ENCODE data around the gene MPP1. TPM values are rescaled to one million over a fixed set of nuclear protein-coding genes. Genes with fewer than 3 reads are reported as not detected.

The MPP1 gene
- total and polyA plus RNA-seq, 2 of the 8 experiments (the other 6 are each of a cell fraction or from before 2014, with no cell fraction given) = 7.6 to 13.4 TPM

DNA sequence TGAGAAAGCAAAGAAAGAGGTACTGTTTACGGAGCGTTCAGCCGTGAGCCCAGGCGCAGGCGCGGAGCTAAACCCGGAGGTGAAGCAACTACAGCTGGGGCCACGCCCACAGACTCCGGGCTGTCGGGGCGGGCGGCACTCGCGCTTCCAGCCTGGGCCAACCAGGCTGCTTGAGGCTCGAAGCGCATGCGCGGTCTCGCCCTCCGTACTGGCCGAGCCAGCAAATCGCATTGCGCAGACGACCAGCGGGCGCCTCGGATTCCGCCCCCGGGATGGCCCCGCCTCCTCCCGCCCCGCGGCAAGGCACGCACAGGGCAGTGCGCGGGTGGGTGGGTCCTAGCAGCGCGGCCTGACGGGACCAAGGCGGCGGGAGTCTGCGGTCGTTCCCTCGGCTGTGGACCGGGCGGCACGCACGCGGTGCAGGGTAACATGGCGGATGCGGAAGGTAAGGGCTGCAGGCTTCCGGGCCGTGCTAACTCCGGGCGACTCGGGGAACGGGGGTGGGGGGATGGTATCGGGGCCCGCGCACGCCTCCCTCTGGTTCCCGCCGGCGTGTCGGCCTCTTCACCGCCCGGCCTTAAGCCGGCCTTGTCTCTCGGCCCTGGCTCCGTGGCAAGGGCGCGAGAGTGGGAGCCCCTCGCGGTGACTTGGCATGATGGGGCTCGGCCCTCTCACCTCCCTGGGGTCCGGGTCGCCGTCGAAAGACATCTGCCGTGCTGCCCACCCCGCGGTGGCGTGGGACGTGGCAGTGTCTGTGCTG is 42.6 kb downstream of the MPP1 start, which contains the start of gene DKC1:
DKC1 (plus strand) TSS at position 328 of the 760 bp plus-strand sequence; CDS start at position 430, 102 bp downstream.
- Histone ChIP-seq H3K9me3 (ENCODE audit: insufficient read depth in 2 of 2, low read depth in 1 of 2, low read length in 1 of 2) (no peaks in the 10 kb centered on the region), H2BK12ac (ENCODE audit: low read depth, low read length) (no peak within 1 kb of the TSS), H4K20me1 (replicated peaks in 1 of 2; ENCODE audit: control insufficient read depth in 1 of 2, insufficient read depth in 2 of 2, low read length in 2 of 2) (peaks cover 0 to 4% of the 10 kb centered on the region in 2 experiments), H3K4me3 (ENCODE audit: extremely low read depth in 1 of 4, insufficient read depth in 2 of 4, low read depth in 3 of 4, low read length in 4 of 4) (peak within 1 kb of the TSS; percentile 47 to 94 (median 82)), H4K91ac (replicated peaks; ENCODE audit: insufficient read length, low read length) (peak within 1 kb of the TSS; percentile 81), H3K56ac (replicated peaks; ENCODE audit: insufficient read length, low read depth, low read length) (peak within 1 kb of the TSS; percentile 64), H3K23ac (ENCODE audit: insufficient read length) (no peak within 1 kb of the TSS), H4K5ac (ENCODE audit: insufficient read length, low read depth, low read length) (peak within 1 kb of the TSS; percentile 75), H2AK5ac (ENCODE audit: low read depth, low read length) (peak within 1 kb of the TSS; percentile 96), H2BK120ac (replicated peaks; ENCODE audit: low read depth, low read length) (no peak within 1 kb of the TSS), H3K23me2 (ENCODE audit: low read depth, low read length) (peaks cover 6% of the 10 kb centered on the region; the same call in 1 of the 2 replicates), H3K4me1 (replicated peaks in 1 of 4; ENCODE audit: control insufficient read depth in 3 of 4, insufficient read depth in 4 of 4, low read length in 3 of 4) (peaks cover 0 to 4% (median 2%) of the 10 kb centered on the region in 4 experiments; a peak in 3 of 7 replicates), H2BK20ac (ENCODE audit: low read length) (no peak within 1 kb of the TSS), H3K36me3 (ENCODE audit: control insufficient read depth in 2 of 4, insufficient read depth in 4 of 4, low read length in 3 of 4) (peaks cover 14 to 28% (median 26%) of the 10 kb centered on the region in 4 experiments), H2BK5ac (ENCODE audit: low read depth, low read length) (0 out of 2 replicates have a peak within 1 kb of the TSS, but pooled peaks have one; percentile 30), H3K4ac (replicated peaks; ENCODE audit: insufficient read length, low read depth, low read length) (peak within 1 kb of the TSS; percentile 91), H3K27me3 (replicated peaks in 1 of 4; ENCODE audit: control insufficient read depth in 3 of 4, extremely low read depth in 1 of 4, insufficient read depth in 3 of 4, low read length in 3 of 4) (no peaks in the 10 kb centered on the region), H4K8ac (ENCODE audit: extremely low read depth, insufficient read depth, low read length) (peak within 1 kb of the TSS; percentile 84; the same call in 1 of the 2 replicates), H2BK15ac (ENCODE audit: low read length) (peak within 1 kb of the TSS; percentile 16; the same call in 1 of the 2 replicates), H3K79me2 (ENCODE audit: control insufficient read depth in 1 of 2, insufficient read depth in 2 of 2, low read length in 2 of 2) (peaks cover 0 to 35% of the 10 kb centered on the region in 2 experiments; a peak in 2 of 4 replicates), H3K4me2 (ENCODE audit: insufficient read depth in 1 of 2, low read depth in 2 of 2, low read length in 2 of 2) (peak within 1 kb of the TSS; percentile 69 to 85), H2AFZ (ENCODE audit: low read length) (no peak within 1 kb of the TSS), H3K18ac (ENCODE audit: extremely low read depth, low read length) (peak within 1 kb of the TSS; percentile 48), H3K9ac (replicated peaks in 1 of 4; ENCODE audit: extremely low read depth in 1 of 4, low read depth in 3 of 4, low read length in 3 of 4) (peak within 1 kb of the TSS; percentile 72 to 89 (median 84)), H3K79me1 (ENCODE audit: low read depth, low read length) (no peaks in the 10 kb centered on the region), H3K14ac (ENCODE audit: insufficient read length) (no peak within 1 kb of the TSS), H3K27ac (ENCODE audit: low read depth, low read length) (peak within 1 kb of the TSS; percentile 84)
- CTCF ChIA-PET (ENCODE audit: partially characterized antibody) = no interaction called here
- WGBS, 2 experiments (ENCODE audit: extremely low coverage in 1 of 2, insufficient coverage in 1 of 2, insufficient read length in 1 of 2, insufficient replicate concordance in 2 of 2, low coverage in 1 of 2, low lambda C conversion rate in 2 of 2, missing lambda C conversion rate in 1 of 2) = 0% methylated on average over 8 of the region's 84 CpGs; no CpG with 5 or more reads in 1 of the 2 experiments
- DNase-seq (ENCODE audit: low read depth in 1 of 2, low spot score in 2 of 2) (peak; percentile 87 to 91), FAIRE-seq (no peak)
- POLR2A ChIA-PET (ENCODE audit: partially characterized antibody) = interaction anchor here (0.6 to 12.7 kb wide), 7 partner anchors 11 to 362 kb away, joined by 3 to 146 read pairs (median 5); partner anchors contain the start of genes GAB3 and SMIM9
- TF ChIP-seq JUND (IDR thresholded peaks at IDR 0.05; ENCODE audit: low read length) (no peak), ATF3 (IDR thresholded peaks at IDR 0.05; ENCODE audit: insufficient read depth, low read depth, low read length) (no peak), SIRT6 (IDR thresholded peaks at IDR 0.05; ENCODE audit: low read length) (no peak), KDM4A (IDR thresholded peaks at IDR 0.05; ENCODE audit: low read depth, low read length, severe bottlenecking) (peak; percentile 10), TAF1 (IDR thresholded peaks at IDR 0.05; ENCODE audit: low read depth, low read length) (peak; percentile 63; the same call in 1 of the 2 replicates), MAX (IDR thresholded peaks at IDR 0.05) (peak; percentile 88), E2F6 (IDR thresholded peaks at IDR 0.05) (peak; percentile 78), TBP (IDR thresholded peaks at IDR 0.05; ENCODE audit: low read depth, low read length) (0 out of 2 replicates have a peak, but pooled peaks have one; percentile 43), CEBPB (IDR thresholded peaks at IDR 0.05; ENCODE audit: low read depth, low read length) (peak; percentile 96), PHF8 (conservative IDR thresholded peaks at IDR 0.05; ENCODE audit: low read depth, low read length) (peak; percentile 77)

All from H1 (cell line).